GOT3 (cell line): ENCODE results near the gene TMEM35A.
"Not testable (repeated sequence)": the region's sequence is repeated elsewhere in the genome, so short reads cannot be mapped to it uniquely, and the experiment has no call there.

Experiments
- DNase-seq: peaks from one replicate; lab custom pipeline; 2025; ENCODE audit warnings: mixed read lengths; lab: John Stamatoyannopoulos, UW

The TMEM35A gene

DNA sequence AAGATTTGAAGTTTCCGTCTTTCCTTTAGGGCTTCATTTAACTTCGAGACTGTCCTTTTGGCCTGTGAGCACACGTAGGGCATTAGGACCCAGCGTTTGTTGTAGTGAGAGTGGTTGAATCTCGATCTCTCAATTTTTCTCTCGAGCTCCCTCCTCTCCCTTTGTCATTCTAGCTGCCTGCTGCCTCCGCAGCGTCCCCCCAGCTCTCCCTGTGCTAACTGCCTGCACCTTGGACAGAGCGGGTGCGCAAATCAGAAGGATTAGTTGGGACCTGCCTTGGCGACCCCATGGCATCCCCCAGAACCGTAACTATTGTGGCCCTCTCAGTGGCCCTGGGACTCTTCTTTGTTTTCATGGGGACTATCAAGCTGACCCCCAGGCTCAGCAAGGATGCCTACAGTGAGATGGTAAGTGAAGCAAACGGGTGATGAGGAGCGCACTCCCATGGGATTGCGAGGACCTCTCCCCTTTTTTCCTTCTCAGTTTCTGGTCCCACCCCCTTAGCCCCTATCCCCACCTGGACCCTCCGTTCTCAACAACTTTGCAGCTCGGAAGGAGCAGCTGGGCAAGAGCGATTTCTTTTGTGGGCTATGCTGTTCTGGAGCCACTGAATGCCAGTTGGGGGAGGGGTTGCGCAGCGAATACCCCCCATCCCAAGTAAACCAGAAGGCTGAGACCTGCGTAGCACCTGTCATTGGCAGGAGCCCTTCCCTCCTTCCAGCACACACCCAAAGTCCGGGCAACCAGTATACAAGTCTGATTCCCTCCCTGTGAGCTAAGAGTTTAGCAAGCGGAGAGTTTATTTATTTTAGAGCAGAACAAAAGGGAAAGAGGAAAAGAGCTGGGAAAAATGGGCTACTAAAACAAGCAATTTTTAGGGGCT, at the start of gene TMEM35A:
TMEM35A (plus strand) TSS at position 164 of the 883 bp plus-strand sequence; CDS start at position 288, 124 bp downstream.
- no peak for DNase-seq

DNA sequence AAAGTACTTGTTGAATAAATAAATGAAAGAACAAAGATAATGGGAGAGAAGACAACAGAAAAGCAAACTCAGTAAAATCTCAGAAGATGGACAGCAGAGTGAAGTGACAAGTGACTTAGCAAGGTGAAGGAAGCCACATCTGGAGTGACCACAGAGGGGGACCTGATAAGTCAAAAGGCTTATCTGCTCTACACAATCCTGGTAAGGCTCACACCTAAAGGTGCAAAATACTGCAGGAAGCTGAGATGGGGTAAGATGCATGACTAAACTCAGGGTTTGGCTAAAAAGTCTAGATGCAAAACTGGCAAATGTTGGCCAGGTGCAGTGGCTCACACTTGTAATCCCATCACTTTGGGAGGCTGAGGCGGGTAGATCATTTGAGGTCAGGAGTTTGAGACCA, 49.0 kb upstream of the TMEM35A start:
- no peak for DNase-seq

DNA sequence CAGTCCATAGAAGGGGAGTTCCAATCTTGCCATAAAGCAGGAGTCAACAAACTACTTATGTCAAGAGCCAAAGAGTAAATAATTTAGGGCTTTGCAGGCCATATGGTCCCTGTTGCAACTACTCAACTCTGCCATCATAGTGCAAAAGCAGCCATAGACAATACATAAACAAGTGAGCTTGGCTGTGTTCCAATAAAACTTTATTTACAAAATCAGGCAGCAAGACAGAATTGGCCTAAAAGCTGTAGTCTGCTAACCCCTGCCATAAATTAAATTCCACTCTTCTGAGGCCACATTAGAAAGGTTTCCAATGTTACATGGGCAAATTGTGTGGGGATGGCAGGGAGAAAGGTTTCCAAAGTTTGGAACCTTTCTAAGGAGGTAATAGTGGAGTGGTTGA, 41.4 kb upstream of the TMEM35A start:
- DNase-seq, result no peak

GRCh38 chrX:101040197-101040596, 38.5 kb upstream of the TMEM35A start:
- DNase-seq, result no peak

DNA sequence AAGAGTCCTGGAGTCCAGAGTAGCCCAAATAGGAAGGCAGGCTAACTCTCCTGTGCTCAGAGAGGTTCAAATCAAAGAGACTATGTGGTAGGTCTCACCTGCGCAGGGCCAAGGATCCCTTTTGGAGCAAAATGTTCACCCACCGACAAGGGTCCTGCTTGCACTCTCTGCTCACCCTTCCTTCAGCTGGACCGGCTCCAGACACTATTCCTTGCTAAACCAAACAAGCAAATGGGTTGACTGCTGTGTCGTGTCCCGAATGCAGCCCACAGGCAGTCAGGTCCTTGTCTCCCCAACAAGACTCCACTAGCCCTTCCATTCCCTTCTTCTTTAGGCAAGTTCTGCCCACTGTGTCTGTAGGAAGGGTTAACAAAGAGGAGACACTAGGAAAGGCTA, 27.5 kb upstream of the TMEM35A start:
- DNase-seq, result no peak

GRCh38 chrX:101051549-101052302, 27.0 kb upstream of the TMEM35A start, which contains the start of gene TRMT2B:
TSS of gene TRMT2B (minus strand) at chrX:101052111. CDS start at chrX:101042289, 9,822 bp downstream.
- DNase-seq, result peak; percentile 29

DNA sequence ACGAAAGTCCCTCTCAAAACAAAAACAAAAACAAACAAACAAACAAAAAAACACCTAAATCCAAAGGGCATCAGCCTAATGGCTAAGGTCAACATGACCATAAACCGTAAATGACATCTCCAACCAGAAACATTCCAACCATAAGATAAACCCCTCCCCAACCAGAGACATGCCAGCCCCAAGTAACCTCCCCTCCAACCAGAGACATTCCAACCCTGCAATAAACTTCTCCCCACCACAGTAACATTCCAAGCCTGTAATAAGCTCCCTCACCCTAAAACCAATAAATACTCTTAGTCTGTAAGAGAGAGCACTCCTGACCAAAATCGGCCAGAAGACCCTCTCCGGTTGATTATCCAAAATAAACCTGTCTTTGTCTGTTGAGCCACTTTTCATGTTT, 22.1 kb upstream of the TMEM35A start:
- not testable (repeated sequence) for DNase-seq

DNA sequence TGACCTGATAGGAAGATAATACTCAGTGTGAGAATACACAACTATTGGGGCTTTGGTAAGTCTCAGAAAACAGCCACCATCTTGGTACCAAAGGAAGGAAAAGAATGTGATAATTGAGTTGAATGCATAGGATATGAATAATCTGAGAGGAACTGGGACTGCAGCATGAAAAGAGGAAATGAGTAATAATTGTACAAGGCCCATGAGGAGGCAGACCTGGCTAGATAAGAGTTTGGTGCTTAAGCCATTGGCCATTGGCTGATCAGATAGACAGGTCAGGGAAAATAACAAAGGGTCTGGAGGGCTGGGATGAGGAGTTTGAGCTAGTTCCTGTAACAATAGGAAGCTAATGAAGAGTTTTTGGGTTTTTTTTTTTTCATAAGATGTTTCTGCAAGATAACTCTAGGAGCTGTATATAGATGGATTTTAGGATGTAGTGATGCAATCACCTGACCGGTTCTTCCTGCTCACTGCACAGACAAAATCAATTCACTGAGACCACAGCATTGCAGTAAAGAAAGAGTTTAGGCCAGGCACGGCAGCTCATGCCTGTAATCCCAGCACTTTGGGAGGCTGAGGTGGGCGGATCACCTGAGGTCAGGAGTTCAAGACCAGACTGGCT, 21.5 kb upstream of the TMEM35A start:
- DNase-seq, result no peak

DNA sequence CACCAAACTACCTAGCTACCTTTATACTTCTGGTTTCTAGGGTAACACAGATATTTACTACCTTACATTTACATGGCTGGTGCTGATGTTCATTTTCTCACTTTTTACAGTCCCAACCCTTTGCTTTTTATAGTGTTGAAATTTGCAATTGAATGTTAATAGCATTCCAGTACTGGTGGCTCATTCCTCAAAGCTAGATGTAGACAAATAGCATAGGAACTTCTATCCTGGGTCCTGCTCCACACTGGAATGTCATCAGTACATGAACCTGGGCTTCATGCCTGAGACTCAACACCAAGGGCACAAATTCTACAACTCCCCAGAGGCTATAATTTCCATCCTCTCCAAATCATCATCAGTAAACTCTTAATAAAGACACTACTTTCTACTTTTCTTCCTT, 16.5 kb upstream of the TMEM35A start:
- DNase-seq, result no peak

DNA sequence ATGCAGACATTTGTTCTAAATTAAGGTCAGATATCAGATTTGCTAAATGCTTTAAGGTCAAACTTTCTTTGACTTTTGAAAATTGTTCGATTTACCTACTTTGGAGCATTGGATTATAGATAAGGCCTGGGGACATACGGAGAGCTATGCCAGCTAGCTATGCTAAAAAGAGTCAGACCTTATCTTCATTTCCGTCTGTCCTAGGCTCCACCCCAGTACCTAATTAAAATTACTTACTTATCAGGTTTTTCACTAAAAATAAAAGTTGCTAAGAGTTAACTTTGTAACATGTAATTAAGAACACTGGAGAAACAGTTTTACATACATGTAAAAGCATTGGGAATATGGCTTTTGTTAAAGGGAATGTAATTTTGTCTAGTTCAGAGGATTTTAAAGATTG, 7.1 kb upstream of the TMEM35A start:
- no peak for DNase-seq

DNA sequence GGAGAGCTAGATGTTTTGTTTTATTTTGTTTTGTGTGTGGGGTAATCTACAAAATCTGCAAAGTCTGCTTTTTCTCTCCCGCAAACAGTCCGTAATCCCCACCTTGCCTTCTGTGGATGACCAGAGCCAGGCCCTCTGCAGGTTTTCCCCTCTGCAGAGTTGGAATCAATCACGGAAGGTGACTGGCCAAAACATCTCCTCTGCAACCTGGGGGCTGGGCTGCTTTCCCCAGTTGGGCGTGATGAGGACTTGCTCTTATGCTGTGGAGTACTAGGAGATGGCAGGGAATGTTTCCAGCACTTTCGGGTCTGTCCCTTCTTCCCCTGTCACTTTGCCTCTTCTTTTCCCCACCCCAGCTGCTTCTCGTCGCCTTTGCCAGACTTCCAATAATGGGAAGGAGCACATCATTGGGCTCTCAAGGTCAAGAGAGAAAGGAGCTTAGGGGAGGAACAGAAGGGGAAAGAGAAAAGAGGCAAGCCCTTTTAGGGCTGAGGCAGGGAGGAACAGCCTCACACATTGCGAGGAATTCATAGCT, 1.1 kb downstream of the TMEM35A start:
- DNase-seq, result no peak

DNA sequence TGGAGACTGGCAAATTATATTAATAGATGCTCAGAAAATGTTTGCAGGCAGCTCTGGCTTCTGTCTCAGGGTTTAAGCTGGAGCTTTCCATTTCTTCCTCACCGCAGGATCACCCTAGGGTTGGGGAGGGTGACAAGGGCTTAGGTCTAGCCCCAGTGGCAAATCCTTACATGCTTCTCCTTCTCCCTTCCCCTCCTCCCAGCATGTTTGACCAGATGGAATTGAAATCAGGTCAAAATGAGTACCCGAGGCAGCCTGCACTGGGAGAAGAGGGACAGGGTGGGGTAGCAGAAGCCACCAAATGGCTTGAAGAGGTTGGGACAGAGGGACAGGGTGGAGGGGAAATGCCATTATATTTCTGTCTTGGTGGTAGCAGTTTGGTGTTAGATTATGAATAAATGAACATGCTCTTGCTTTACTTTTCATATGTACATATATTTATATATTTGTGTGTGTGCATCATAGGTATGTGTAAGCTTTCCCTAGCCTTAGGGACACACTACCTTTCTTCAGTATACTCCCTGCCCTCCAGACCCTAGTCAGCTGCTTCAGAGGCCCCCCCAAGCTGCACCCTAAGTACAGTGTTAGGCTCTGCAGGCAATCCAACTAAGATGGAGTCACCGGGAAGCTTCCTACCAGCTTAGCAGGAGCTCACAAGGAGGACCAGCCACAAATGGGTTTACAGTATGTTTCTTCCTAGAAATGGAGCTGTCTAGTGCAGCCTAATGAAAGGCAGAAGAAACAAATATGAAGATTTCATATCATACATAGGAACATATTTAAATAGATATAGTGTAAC, 1.8 kb downstream of the TMEM35A start:
- DNase-seq, result no peak

GRCh38 chrX:101081231-101081630, 2.6 kb downstream of the TMEM35A start:
- DNase-seq, result no peak

DNA sequence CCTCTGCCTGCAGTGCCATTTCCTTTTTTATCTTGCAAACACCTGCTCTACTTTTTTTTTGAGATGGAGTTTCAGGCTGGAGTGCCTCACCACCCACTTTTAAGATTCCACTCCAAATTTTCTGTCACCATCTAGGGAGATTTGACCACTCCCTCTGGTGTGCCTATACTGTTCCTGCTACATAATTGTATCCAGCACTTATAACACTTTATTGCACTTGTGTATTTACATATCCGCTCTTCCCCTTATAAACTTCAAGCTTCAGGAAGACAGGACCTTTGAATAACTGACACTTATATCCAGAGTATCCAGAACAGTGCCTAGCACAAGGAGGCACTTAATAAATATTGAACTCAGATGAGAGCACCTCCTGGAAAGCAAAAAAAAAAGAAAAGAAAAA, 13.1 kb downstream of the TMEM35A start:
- no peak for DNase-seq

DNA sequence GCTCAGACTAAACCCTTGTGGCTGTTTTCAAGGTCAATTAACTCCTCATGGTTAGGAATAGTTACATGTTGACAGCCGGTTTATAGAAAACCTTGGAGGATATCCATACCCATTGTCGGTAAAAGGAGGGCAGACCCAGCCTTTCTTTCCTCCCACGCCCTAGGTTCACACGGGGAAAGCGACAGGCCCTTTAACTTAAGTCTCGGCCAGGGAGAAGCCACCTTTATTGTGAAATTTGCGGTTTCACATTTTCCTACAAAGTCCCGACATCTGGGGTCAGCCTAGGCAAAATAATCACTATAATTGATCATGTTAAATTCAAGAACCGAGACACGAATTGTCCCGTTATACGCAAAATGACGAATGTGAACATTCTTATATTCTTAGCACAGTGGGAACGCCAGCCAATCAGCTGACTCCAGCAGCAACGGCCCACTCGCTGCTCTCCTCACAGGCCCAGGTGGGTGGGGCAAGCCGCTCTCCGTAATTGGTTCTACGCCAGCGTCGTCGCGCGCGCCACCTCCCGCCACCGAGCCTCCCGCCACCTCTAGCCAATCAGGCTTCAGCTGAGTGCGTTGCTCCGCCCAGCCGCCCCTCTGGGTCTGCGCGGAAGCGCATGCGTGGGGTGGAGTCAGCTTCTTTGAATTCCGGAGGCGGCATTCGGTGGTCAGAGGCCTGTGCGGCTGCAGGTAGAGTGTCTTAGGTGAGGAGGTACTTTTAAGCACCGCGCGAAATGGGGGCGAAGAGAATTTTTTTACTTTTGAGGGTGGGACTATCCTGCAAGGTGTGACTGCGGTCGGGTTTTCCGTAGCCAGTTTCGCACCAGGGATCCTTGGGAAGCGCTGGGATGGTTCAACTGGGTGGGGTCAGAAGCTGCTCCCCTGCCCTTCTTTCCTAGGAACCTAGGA, 19.1 kb downstream of the TMEM35A start, which contains the start of gene CENPI:
CENPI (plus strand) TSS at position 659 of the 908 bp plus-strand sequence. CDS start 2,867 bp downstream, outside the sequence.
- peak; percentile 70 for DNase-seq

GRCh38 chrX:101108284-101108683, 29.6 kb downstream of the TMEM35A start:
- DNase-seq, result no peak

- DNase-seq, result no peak
Observed at GRCh38 chrX:101117701-101118100, 39.0 kb downstream of the TMEM35A start.

DNA sequence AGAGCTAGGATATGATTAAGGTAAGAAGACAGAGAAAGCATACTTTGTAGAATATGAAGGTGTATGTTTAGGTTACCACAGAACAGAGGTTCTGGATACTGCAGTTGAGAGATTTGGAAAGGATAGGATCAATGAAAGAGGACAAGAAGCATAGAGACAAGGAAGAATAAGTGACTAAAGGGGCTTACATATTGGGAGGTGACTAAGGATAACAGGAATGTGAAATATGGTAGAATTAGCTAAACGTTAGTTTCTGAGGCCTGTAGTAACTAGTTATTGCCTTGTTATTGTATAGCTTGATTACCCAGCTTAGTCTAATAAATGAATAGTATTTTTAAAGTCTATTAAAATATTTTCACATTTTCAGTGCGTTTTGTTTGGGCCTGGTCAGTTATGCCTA, 57.6 kb downstream of the TMEM35A start:
- DNase-seq, result no peak
